HFFc6 (cell line): Measurements from ENCODE around the gene GDF2. TPM values are rescaled to one million over a fixed set of nuclear protein-coding genes. Genes with fewer than 3 reads are reported as not detected.

ENCODE experiments used
- DNase-seq: peaks from one replicate; pipeline ENCODE4 v3.0.0-alpha.2; 2018
- H3K27ac Mint-ChIP-seq: 2 replicates; pipeline ENCODE4 v1.8.0; 2020; ENCODE audit warnings: mild to moderate bottlenecking, mixed read lengths
- H3K27me3 Mint-ChIP-seq: 2 replicates; pipeline ENCODE4 v1.8.0; 2021; ENCODE audit warnings: mild to moderate bottlenecking, moderate library complexity, mixed read lengths; ENCODE audit not compliant: insufficient read depth
- H3K36me3 Mint-ChIP-seq: 2 replicates; pipeline ENCODE4 v1.8.0; 2021; ENCODE audit warnings: low read depth, mixed read lengths
- H3K4me1 Mint-ChIP-seq: 2 replicates; pipeline ENCODE4 v1.8.0; 2020; ENCODE audit warnings: low read depth, mixed read lengths
- H3K4me3 Mint-ChIP-seq: 2 replicates; pipeline ENCODE4 v1.8.0; 2020; ENCODE audit warnings: mild to moderate bottlenecking, moderate library complexity, mixed read lengths
- H3K9me3 Mint-ChIP-seq: 2 replicates; pipeline ENCODE4 v1.8.0; 2020; ENCODE audit warnings: mild to moderate bottlenecking, mixed read lengths
- total RNA-seq, 6 experiments: library from RNA; stranded (reverse); fragmentation: NEBNext Ultra II Directional; extraction: Animal tissue kit (Norgen Biotek cat#: 25700); gene quantifications; 2 replicates in 1 of 6; 3 replicates in 5 of 6; pipeline ENCODE4 v1.2.3, GENCODE V29; 2021
- TF ChIP-seq, protein P1 (sequence below): fragments of 200-600 bp; sonication (generic); IDR thresholded peaks from 2 replicates; pipeline ENCODE4 v1.5.0; 2021; ENCODE audit warnings: antibody characterized with exemption, mild to moderate bottlenecking

GDF2 gene
- total RNA-seq, 6 experiments from 2014 or later = not detected

DNA sequence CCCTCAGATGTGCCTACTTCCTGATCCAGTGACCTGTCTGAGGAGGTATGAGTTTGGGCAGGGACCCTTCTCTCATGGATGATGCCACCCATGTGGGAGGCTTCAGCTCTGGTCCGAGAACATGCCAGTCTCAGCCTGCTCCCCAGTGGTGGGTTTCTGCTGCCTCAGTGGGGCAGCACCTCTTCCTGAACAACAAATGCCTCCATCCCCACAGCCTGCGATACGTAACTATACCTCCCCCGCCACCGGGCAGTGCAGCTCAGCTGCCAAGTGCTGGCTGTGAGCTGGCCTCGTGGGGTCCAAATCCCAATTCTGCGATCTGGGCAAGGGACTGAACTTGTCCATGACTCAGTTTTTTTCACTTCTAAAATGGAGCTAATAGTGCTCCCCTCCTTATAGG lies 19.1 kb upstream of the GDF2 start:
- no peaks in the 10 kb centered on the region for H3K9me3 Mint-ChIP-seq
- H3K36me3 Mint-ChIP-seq = no peaks in the 10 kb centered on the region
- H3K4me3 Mint-ChIP-seq = no peak overlapping the region
- peaks cover 63% of the 10 kb centered on the region for H3K27me3 Mint-ChIP-seq
- DNase-seq = no peak
- H3K27ac Mint-ChIP-seq = no peak overlapping the region
- TF ChIP-seq, protein P1, sequence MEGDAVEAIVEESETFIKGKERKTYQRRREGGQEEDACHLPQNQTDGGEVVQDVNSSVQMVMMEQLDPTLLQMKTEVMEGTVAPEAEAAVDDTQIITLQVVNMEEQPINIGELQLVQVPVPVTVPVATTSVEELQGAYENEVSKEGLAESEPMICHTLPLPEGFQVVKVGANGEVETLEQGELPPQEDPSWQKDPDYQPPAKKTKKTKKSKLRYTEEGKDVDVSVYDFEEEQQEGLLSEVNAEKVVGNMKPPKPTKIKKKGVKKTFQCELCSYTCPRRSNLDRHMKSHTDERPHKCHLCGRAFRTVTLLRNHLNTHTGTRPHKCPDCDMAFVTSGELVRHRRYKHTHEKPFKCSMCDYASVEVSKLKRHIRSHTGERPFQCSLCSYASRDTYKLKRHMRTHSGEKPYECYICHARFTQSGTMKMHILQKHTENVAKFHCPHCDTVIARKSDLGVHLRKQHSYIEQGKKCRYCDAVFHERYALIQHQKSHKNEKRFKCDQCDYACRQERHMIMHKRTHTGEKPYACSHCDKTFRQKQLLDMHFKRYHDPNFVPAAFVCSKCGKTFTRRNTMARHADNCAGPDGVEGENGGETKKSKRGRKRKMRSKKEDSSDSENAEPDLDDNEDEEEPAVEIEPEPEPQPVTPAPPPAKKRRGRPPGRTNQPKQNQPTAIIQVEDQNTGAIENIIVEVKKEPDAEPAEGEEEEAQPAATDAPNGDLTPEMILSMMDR = no peak
- no peaks in the 10 kb centered on the region for H3K4me1 Mint-ChIP-seq

DNA sequence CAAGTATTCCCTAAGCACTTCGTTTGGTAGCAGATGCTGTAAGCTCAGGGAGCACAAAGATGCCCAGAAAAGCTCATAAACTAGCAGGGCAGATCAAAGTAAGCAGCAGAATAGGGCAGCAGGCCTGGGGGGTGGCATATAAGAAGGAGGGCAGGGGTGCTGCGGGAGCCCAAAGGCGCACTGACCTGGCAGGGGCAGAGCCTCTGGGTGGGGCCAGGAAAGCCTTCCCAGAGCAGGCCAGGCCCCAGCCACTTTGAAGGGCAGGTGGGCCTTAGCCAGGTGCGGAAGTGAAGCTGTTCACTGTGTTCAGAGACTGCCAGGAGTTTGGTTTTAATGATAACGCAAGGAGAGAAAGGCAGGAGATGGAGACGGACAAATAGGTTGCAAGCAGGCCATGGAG lies 18.4 kb upstream of the GDF2 start:
- no peaks in the 10 kb centered on the region for H3K9me3 Mint-ChIP-seq
- H3K27ac Mint-ChIP-seq = no peak overlapping the region
- H3K36me3 Mint-ChIP-seq = no peaks in the 10 kb centered on the region
- no peaks in the 10 kb centered on the region for H3K4me1 Mint-ChIP-seq
- DNase-seq = no peak
- peaks cover 58% of the 10 kb centered on the region for H3K27me3 Mint-ChIP-seq
- TF ChIP-seq, protein P1 = no peak
- H3K4me3 Mint-ChIP-seq = no peak overlapping the region

DNA sequence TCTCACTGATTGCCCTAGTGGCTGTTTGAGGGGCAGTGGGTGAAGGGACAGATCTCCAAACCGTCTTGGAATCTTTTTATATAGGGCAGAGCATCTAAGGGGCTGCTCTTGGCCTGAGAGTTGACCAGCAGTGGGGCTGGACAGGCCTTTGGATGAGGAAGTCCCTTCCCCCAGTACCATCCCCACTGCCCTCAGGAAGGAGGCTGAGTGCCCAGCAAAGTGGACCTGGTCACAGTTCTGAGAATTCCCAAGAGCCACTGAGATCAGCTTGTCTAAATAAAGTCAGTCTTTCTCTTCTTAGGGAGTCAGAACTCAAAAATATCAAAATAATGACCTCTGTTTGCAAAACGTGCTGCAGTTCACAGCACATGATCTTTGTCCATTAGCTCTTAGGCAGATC lies 16.7 kb upstream of the GDF2 start:
- H3K4me3 Mint-ChIP-seq = no peak overlapping the region
- peaks cover 55% of the 10 kb centered on the region for H3K27me3 Mint-ChIP-seq
- no peak for DNase-seq
- TF ChIP-seq, protein P1 = no peak
- no peaks in the 10 kb centered on the region for H3K4me1 Mint-ChIP-seq
- no peaks in the 10 kb centered on the region for H3K9me3 Mint-ChIP-seq
- no peak overlapping the region for H3K27ac Mint-ChIP-seq
- H3K36me3 Mint-ChIP-seq = no peaks in the 10 kb centered on the region

DNA sequence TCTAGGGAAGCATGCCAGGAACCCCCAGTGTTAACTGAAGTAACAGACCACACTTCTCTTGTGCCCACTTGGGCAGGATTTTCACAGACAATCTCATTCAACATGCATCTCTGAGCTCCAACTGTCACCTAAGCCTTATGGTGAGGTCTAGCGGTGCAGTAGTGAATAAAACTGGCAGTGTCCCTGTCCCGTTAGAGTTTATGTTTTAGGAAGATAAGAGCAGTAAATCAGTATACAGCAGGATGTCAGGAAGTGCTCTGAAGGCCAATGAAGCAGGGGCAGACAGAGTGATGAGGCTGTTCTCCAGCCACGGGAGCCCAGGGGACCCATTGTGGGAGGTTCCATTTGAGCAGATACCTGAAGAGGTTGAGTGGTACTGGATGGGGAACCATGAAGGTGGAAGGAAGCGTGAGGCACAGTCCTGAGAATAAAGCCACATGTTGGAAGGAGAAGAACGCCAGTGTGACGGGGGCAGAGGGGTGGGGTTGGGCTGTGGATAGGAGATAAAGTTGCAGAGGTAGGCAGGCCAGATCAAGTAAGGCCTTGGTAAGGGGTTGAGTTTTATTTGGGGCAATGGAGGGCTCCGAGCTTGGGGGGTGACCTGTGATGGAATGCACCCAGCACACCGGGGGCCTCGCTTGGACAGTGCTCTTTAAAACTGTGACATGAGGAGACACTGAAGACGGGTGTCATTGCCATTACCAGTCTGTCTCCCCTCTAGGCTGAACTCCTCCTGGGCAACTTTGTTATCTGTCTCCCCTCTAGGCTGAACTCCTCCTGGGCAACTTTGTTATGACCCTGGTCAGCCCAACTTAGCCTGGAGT lies 15.7 kb upstream of the GDF2 start:
- Mint-ChIP-seq H3K4me1 (no peaks in the 10 kb centered on the region), H3K9me3 (no peaks in the 10 kb centered on the region), H3K27me3 (peaks cover 51% of the 10 kb centered on the region), H3K36me3 (no peaks in the 10 kb centered on the region), H3K4me3 (no peak overlapping the region), H3K27ac (no peak overlapping the region)
- TF ChIP-seq, protein P1 = no peak
- DNase-seq = no peak

DNA sequence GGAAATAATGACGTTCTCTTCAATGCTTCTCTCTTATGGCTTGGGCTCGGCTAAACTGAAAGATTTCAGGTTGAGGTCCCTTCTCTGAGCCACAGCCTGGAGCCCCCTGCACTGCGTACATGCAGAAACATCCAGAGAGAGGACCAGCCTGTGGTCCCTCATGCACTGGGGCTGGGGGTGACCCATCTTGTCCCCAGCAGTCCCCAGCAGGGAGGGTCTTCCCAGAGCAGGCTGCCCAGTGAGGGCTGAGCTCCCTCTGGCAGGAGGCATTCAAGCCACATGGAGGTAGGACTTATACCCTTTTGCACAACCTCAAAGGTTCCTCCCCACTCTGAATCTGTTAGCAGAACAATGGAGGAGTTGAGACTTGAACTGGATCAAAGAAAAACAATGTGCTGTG lies 14.9 kb upstream of the GDF2 start:
- DNase-seq = no peak
- Mint-ChIP-seq H3K4me3 (no peak overlapping the region), H3K9me3 (no peaks in the 10 kb centered on the region), H3K27ac (no peak overlapping the region), H3K4me1 (no peaks in the 10 kb centered on the region), H3K36me3 (no peaks in the 10 kb centered on the region), H3K27me3 (peaks cover 45% of the 10 kb centered on the region)
- TF ChIP-seq, protein P1 = no peak
